HepG2 (cell line): ENCODE results near the gene IL21R. TPM values are rescaled to one million over a fixed set of nuclear protein-coding genes. Genes with fewer than 3 reads are reported as not detected.

Experiments used
- ASH2L ChIP-seq: fragments of 300-600, 200-600 bp; sonication (generic); IDR thresholded peaks from 2 replicates; pipeline ENCODE4 v1.7.0; 2017; ENCODE audit warnings: low read depth, mild to moderate bottlenecking, moderate library complexity, mixed read lengths, low read length; ENCODE audit not compliant: insufficient read length
- BORCS8-MEF2B ChIP-seq: sonication (generic); formaldehyde crosslinking; IDR thresholded peaks from 2 replicates; pipeline ENCODE4 v1.8.0; 2022; ENCODE audit warnings: mild to moderate bottlenecking, missing genetic modification reagents
- FOXA3 ChIP-seq: IDR thresholded peaks from 2 replicates; pipeline ENCODE4 v1.6.1; 2016; ENCODE audit warnings: missing genetic modification reagents, missing compliant biosample characterization
- FOXP1 ChIP-seq, 2 experiments: fragments of 450-650 bp in 1 of 2; IDR thresholded peaks; 2 replicates each; pipeline ENCODE4 v1.6.1; 2017 to 2018; ENCODE audit warnings: antibody characterized with exemption in 1 of 2
- HNF4G ChIP-seq, 2 experiments: sonication (generic) in 1 of 2; formaldehyde crosslinking in 1 of 2; IDR thresholded peaks; 2 replicates each; pipeline versions ENCODE4 v1.4.0 to v1.6.1; 2011 to 2020; ENCODE audit warnings: borderline replicate concordance in 2 of 2, low read depth in 2 of 2, mild to moderate bottlenecking in 2 of 2, low read length in 1 of 2, missing genetic modification reagents in 1 of 2, moderate library complexity in 1 of 2
- KAT2B ChIP-seq: fragments of 150-350 bp; IDR thresholded peaks from 2 replicates; pipeline ENCODE4 v1.6.1; 2014; ENCODE audit warnings: low read depth, low read length, borderline replicate concordance
- KLF16 ChIP-seq, 2 experiments: sonication (generic) in 1 of 2; formaldehyde crosslinking in 1 of 2; IDR thresholded peaks; 2 replicates each; pipeline versions ENCODE4 v1.6.1 to v1.8.0; 2016 to 2023; ENCODE audit warnings: missing genetic modification reagents in 2 of 2, missing compliant biosample characterization in 1 of 2
- NONO ChIP-seq, 2 experiments: fragments of 450-650 bp in 1 of 2; sonication (generic) in 1 of 2; formaldehyde crosslinking in 1 of 2; IDR thresholded peaks in 1 of 2; conservative IDR thresholded peaks in 1 of 2; 2 replicates each; pipeline versions ENCODE4 v1.6.1 to v1.8.0; 2017 to 2022; ENCODE audit warnings: mild to moderate bottlenecking in 1 of 2, missing genetic modification reagents in 1 of 2, moderate library complexity in 1 of 2
- SAP130 ChIP-seq: IDR thresholded peaks from 2 replicates; pipeline ENCODE4 v1.6.1; 2016; ENCODE audit warnings: low read depth
- SIX1 ChIP-seq: sonication (generic); formaldehyde crosslinking; IDR thresholded peaks from 2 replicates; pipeline ENCODE4 v1.4.0; 2020; ENCODE audit warnings: missing genetic modification reagents, borderline replicate concordance
- TBL1XR1 ChIP-seq: fragments of 150-350 bp; IDR thresholded peaks from 2 replicates; pipeline ENCODE4 v1.6.1; 2014; ENCODE audit warnings: borderline replicate concordance, low read length; ENCODE audit not compliant: partially characterized antibody
- TBX3 ChIP-seq: fragments of 450-650 bp; IDR thresholded peaks from 2 replicates; pipeline ENCODE4 v1.6.1; 2017; ENCODE audit warnings: antibody characterized with exemption, mild to moderate bottlenecking, inconsistent platforms, borderline replicate concordance
- TGIF2 ChIP-seq: IDR thresholded peaks from 2 replicates; pipeline ENCODE4 v1.6.1; 2016; ENCODE audit warnings: control low read depth, missing compliant biosample characterization
- ZIK1 ChIP-seq: sonication (generic); formaldehyde crosslinking; IDR thresholded peaks from 2 replicates; pipeline ENCODE4 v1.5.0; 2020; ENCODE audit warnings: mild to moderate bottlenecking, low read depth, missing genetic modification reagents, borderline replicate concordance
- ZMYM3 ChIP-seq: sonication (generic); formaldehyde crosslinking; IDR thresholded peaks from 2 replicates; pipeline ENCODE4 v1.5.1; 2020; ENCODE audit warnings: mild to moderate bottlenecking, missing genetic modification reagents
- ZNF30 ChIP-seq: sonication (generic); formaldehyde crosslinking; IDR thresholded peaks from 2 replicates; pipeline ENCODE4 v1.5.0; 2020; ENCODE audit warnings: mild to moderate bottlenecking, missing genetic modification reagents
- ZNF749 ChIP-seq: sonication (generic); formaldehyde crosslinking; IDR thresholded peaks from 2 replicates; pipeline ENCODE4 v1.8.0; 2022; ENCODE audit warnings: mild to moderate bottlenecking, missing genetic modification reagents, moderate library complexity, borderline replicate concordance
- polyA plus RNA-seq, 8 experiments: library from polyadenylated mRNA; depleted of rRNA in 3 of 8; stranded (reverse) in 7 of 8; unstranded in 1 of 8; fragments of >200 nt; fragmentation: Illumina TruSeq in 4 of 8; extraction: Trizol in 4 of 8; gene quantifications; 2 replicates each; pipeline versions ENCODE4 v1.2.1 to v1.2.3, GENCODE V29; 2011 to 2016; ENCODE audit warnings: low read depth in 4 of 8, missing spikeins in 1 of 8, mixed read lengths in 1 of 8; ENCODE audit not compliant: insufficient read depth in 1 of 8
- total RNA-seq, 5 experiments: library from RNA; depleted of rRNA; stranded (reverse); fragments of >200 nt; fragmentation: Illumina TruSeq; extraction: Trizol; gene quantifications; 2 replicates each; pipeline ENCODE4 v1.2.3, GENCODE V29; 2016; ENCODE audit warnings: low read depth in 1 of 5
- TF ChIP-seq, protein P1 (sequence below): sonication (generic); formaldehyde crosslinking; IDR thresholded peaks from 2 replicates; pipeline ENCODE4 v1.5.1; 2020; ENCODE audit warnings: mild to moderate bottlenecking, missing genetic modification reagents
- TF ChIP-seq, protein P2 (sequence below): sonication (generic); formaldehyde crosslinking; IDR thresholded peaks from 2 replicates; pipeline ENCODE4 v1.8.0; 2022; ENCODE audit warnings: low read depth, missing genetic modification reagents
- TF ChIP-seq, protein P3 (sequence below): sonication (generic); IDR thresholded peaks from 2 replicates; pipeline ENCODE4 v1.6.1; 2016; ENCODE audit warnings: low read depth, borderline replicate concordance
- TF ChIP-seq, protein P4 (sequence below): sonication (generic); formaldehyde crosslinking; IDR thresholded peaks from 2 replicates; pipeline ENCODE4 v1.5.0; 2020; ENCODE audit warnings: missing genetic modification reagents

IL21R gene
- total and polyA plus RNA-seq, 2 of the 13 experiments (the other 11 are each of a cell fraction or from before 2014, with no cell fraction given), result 0.49 to 0.64 TPM

DNA sequence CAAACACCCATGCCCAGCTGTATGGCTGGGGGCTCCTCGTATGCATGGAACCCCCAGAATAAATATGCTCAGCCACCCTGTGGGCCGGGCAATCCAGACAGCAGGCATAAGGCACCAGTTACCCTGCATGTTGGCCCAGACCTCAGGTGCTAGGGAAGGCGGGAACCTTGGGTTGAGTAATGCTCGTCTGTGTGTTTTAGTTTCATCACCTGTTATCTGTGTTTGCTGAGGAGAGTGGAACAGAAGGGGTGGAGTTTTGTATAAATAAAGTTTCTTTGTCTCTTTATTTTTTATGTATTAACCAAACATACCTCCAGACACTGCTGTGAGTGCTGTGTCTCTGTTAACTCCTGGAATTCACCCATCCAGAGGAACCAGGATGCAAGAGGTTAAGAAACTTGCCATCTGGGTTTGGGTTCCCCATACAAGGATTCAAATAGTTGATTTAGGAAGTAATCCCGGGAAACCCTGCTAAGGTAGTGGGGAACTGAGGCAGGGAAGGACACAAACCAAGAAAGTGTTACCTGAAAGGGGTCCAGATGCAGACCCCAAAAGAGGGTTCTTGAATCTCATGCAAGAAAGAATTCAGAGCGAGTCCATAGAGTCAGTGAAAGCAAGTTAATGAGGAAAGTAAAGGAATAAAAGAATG lies 37.4 kb upstream of the IL21R start (continued):
- TF ChIP-seq, protein P1, sequence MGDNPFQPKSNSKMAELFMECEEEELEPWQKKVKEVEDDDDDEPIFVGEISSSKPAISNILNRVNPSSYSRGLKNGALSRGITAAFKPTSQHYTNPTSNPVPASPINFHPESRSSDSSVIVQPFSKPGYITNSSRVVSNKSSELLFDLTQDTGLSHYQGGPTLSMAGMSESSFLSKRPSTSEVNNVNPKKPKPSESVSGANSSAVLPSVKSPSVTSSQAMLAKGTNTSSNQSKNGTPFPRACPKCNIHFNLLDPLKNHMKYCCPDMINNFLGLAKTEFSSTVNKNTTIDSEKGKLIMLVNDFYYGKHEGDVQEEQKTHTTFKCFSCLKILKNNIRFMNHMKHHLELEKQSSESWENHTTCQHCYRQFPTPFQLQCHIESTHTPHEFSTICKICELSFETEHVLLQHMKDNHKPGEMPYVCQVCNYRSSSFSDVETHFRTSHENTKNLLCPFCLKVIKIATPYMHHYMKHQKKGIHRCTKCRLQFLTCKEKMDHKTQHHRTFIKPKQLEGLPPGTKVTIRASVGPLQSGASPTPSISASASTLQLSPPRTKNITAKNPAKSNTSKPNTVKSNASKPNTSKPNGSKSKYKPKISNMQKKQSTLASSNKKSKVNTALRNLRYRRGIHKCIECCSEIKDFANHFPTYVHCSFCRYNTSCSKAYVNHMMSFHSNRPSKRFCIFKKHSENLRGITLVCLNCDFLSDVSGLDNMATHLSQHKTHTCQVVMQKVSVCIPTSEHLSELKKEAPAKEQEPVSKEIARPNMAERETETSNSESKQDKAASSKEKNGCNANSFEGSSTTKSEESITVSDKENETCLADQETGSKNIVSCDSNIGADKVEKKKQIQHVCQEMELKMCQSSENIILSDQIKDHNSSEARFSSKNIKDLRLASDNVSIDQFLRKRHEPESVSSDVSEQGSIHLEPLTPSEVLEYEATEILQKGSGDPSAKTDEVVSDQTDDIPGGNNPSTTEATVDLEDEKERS (CRISPR knock-in tag), result no peak
- TF ChIP-seq ZNF30 (CRISPR knock-in tag) (no peak), NONO (IDR thresholded peaks at IDR 0.05) (no peak), NONO (CRISPR knock-in tag; conservative IDR thresholded peaks at IDR 0.05) (peak; percentile 86), ZNF749 (CRISPR knock-in tag) (peak; percentile 63; the same call in 1 of the 2 replicates), FOXA3 (CRISPR knock-in tag) (peak; percentile 93), SIX1 (CRISPR knock-in tag) (peak; percentile 69; the same call in 1 of the 2 replicates), KAT2B (no peak), HNF4G (IDR thresholded peaks at IDR 0.05; ENCODE audit: borderline replicate concordance, low read depth, low read length) (peak; percentile 46; the same call in 1 of the 2 replicates), HNF4G (CRISPR knock-in tag; IDR thresholded peaks at IDR 0.05; ENCODE audit: borderline replicate concordance, low read depth) (no peak), FOXP1 (IDR thresholded peaks at IDR 0.05) (no peak), FOXP1 (CRISPR knock-in tag; IDR thresholded peaks at IDR 0.05) (peak; percentile 87), ZIK1 (no peak), TBL1XR1 (peak; percentile 66), BORCS8-MEF2B (CRISPR knock-in tag) (no peak), SAP130 (CRISPR knock-in tag) (peak; percentile 78), KLF16 (CRISPR knock-in tag; IDR thresholded peaks at IDR 0.05) (peak in 1 of 2 experiments; percentile 78; a peak in 2 of 4 replicates), TGIF2 (0 out of 2 replicates have a peak, but pooled peaks have one; percentile 63), ASH2L (peak; percentile 48), ZMYM3 (CRISPR knock-in tag) (peak; percentile 51; the same call in 1 of the 2 replicates), TBX3 (peak; percentile 56; the same call in 1 of the 2 replicates)
- TF ChIP-seq, protein P2, sequence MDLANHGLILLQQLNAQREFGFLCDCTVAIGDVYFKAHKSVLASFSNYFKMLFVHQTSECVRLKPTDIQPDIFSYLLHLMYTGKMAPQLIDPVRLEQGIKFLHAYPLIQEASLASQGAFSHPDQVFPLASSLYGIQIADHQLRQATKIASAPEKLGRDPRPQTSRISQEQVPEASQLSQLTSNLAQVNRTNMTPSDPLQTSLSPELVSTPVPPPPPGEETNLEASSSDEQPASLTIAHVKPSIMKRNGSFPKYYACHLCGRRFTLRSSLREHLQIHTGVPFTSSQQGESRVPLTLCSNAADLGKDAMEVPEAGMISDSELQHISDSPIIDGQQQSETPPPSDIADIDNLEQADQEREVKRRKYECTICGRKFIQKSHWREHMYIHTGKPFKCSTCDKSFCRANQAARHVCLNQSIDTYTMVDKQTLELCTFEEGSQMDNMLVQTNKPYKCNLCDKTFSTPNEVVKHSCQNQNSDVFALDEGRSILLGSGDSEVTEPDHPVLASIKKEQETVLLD (CRISPR knock-in tag), result no peak
- TF ChIP-seq, protein P3, sequence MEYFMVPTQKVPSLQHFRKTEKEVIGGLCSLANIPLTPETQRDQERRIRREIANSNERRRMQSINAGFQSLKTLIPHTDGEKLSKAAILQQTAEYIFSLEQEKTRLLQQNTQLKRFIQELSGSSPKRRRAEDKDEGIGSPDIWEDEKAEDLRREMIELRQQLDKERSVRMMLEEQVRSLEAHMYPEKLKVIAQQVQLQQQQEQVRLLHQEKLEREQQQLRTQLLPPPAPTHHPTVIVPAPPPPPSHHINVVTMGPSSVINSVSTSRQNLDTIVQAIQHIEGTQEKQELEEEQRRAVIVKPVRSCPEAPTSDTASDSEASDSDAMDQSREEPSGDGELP, result peak; percentile 92
- TF ChIP-seq, protein P4, sequence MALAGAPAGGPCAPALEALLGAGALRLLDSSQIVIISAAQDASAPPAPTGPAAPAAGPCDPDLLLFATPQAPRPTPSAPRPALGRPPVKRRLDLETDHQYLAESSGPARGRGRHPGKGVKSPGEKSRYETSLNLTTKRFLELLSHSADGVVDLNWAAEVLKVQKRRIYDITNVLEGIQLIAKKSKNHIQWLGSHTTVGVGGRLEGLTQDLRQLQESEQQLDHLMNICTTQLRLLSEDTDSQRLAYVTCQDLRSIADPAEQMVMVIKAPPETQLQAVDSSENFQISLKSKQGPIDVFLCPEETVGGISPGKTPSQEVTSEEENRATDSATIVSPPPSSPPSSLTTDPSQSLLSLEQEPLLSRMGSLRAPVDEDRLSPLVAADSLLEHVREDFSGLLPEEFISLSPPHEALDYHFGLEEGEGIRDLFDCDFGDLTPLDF (CRISPR knock-in tag), result peak; percentile 90
